Stimulated activated CD4-positive, alpha-beta T cell treated with anti-CD3 and anti-CD28 coated beads, Interleukin-1b, Interleukin-23, amount 100 ng/mL, for 24 hours (primary cell): Measurements from ENCODE around the gene PFN3.
"Not testable (repeated sequence)": the region's sequence is repeated elsewhere in the genome, so short reads cannot be mapped to it uniquely, and the experiment has no call there.

Source experiments
- DNase-seq, 4 experiments: peaks; one replicate each; pipeline ENCODE4 v3.0.0-alpha.2; 2020; ENCODE audit warnings: low read depth in 4 of 4, low spot score in 1 of 4

PFN3 gene

DNA sequence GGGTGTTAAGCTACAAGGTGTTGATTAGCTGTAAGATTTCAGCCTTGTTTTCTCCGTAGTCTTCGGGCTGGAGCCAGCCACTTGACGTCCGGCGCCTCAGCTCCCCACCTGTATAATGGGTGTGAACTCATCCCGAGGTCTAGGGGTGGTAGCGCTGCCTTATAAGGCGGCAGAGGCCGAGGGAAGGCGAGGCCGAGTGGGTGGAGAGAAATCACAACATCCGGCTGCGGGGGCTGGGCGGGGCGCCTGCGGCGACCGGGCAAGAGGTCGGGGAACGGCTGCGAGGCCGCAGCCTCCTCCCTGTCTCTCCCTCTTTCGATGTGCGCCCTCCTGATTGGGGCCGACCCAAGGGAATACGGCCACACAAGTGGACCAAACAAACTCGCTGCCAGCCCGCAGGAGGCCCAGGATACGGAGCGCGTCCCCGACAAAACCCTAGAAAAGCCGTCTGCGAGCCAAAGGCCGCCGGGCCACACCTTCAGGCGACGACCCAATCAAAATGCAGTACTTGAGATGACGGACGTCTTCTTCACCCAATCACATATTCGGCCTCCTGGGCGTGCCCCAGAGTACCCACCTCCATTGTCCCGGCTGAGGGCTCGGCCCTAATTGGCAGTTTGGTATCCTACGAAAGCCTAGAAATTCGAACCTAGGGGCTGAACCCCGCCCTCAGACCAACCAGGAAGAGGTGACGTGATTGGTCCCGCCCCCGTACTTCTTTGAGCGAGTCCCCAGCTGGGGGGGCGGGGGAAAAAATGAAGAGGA, 25.5 kb upstream of the PFN3 start:
- peak; percentile 94 to 100 (median 99) for DNase-seq

DNA sequence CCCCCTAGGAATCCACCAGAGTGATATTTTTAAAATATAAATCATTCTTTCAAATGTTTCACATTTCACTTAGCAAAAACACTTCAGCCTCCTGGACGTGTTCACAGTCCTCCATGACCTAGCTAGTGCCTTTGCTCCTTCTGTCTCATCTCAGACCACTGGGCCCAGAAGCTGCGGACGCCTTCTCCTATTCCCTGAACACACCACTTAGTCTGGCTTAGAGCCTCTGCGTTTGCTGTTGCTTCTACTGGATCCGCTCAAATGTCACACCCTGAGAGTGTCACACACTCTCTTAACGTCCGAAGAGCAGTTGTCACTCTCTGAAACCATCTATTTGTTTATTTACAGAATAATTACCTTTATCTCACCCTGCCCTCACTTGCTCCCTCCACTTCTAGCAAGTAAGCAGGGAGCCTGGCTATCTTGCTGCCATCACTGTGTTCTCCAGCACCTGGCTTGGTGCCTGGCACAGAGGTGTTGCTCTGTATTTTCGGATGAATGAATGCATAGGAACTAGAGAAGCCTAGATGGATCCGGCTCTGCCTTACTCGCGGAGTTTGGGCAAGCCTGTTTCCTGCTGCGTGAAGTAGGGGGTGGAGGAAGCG, 24.8 kb upstream of the PFN3 start:
- DNase-seq = no peak

DNA sequence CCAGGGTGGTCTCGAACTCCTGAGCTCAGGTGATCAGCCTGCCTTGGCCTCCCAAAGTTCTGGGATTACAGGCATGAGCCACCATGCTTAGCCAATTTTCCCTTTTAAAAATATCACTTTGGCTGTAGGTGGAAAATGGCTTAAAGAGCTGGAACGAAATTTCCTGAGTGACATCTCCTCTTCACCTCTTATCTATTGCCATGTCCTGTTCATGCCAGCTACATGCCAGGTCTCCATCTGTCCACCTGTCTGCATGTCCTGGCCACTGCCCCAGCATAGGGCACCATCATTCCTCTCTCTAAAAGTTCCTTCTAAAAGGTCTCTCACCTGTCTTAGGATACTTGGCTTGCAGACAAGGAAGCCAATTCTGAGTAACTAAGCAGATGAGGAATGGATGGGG, 23.2 kb upstream of the PFN3 start:
- no peak for DNase-seq

DNA sequence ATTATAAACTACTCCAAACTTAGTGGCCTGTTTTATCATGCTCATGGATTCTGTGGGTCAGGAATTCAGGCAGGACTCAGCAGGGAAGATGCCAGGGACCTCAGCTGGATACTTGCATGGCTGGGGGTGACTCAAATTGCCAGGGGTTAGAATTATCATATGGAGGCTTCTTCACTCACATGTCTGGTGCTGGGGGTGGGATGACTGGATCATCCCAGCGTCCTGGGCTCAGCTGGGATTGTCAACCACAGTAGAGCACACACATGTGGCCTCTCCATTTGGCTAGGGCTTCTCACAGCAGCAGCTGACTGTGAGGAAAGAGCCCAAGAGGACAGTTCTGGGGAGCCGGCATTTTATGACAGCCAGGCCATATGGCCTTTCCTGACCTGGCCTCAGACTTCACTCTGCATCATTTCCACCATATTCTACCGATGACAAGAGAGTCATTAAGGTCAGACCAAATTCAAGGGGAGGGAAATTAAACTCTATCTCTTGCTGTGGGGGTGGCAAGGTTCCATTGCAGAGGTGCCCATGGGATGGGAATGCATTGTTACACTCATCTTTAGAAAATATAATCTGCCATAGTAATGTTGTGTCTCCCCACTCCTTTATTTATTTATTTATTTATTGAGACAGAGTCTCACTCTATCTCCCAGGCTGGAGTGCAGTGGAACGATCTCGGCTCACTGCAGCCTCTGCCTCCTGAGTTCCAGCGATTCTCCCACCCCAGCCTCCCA, 20.8 kb upstream of the PFN3 start:
- no peak for DNase-seq

DNA sequence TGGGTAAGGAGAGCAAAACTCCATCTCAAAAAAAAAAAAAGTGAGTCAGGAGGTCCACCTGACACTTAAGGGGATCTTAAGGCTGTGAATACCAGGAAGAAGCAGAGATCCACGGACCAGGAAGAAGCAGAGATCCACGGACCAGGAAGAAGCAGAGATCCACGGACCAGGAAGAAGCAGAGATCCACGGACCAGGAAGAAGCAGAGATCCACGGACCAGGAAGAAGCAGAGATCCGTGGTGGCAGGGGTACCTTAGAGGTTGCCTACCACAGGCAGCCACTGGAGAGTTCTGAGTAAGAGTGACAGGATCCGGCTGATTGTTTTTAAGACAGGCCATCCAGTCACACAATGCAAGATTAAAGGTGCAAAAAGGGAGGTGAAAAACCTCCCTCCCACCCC, 20.0 kb upstream of the PFN3 start:
- DNase-seq = not testable (repeated sequence)

DNA sequence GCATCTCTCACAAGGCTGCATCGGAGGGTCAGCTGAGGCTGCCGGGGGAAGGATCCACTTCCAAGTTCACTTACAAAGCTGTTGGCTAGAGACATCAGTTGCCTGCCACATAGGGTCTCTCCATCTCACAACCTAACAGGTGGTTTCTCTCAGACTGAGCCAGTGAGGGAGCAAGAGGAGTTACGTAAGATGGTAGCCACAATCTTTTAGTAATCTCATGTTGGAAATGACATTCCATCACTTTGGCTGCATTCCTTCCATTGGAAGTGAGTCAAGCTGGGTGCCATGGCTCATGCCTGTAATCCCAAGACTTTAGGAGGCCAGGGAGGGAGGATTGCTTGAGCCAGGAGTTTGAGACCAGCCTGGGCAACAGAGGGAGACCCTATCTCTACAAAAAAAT, 18.6 kb upstream of the PFN3 start:
- DNase-seq = no peak

DNA sequence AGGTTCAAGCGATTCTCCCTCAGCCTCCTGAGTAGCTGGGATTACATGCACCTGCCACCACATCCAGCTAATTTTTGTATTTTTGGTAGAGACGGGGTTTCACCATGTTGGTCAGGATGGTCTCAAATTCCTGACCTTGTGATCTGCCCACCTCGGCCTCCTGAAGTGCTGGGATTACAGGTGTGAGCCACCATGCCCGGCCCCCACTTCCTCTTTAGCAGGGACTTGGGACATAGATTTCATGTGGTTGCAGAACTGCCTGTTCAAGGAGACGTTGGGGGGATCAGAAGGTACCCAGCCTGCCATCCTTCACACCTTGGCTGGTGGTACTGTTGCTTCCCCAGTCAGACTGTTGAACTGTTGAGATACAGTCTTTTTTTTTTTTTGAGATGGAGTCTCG, 16.6 kb upstream of the PFN3 start:
- not testable (repeated sequence) for DNase-seq

DNA sequence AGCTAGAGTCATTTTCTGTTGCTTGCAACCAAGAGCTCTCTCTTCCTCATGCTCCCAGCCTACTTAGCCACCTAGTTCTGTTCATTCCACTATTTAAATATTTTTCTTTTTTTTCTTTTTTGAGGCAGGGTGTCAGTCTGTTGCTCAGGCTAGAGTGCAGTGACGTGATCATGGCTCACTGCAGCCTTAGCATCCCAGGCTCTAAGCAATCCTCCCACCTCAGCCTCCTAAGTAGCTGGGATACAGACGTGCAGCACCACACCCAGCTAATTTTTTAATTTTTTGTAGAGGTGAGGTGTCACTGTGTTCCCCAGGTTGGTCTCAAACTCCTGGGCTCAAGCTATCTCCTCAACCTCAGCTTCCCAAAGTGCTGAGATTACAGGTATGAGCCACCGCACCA, 14.0 kb upstream of the PFN3 start:
- no peak for DNase-seq

DNA sequence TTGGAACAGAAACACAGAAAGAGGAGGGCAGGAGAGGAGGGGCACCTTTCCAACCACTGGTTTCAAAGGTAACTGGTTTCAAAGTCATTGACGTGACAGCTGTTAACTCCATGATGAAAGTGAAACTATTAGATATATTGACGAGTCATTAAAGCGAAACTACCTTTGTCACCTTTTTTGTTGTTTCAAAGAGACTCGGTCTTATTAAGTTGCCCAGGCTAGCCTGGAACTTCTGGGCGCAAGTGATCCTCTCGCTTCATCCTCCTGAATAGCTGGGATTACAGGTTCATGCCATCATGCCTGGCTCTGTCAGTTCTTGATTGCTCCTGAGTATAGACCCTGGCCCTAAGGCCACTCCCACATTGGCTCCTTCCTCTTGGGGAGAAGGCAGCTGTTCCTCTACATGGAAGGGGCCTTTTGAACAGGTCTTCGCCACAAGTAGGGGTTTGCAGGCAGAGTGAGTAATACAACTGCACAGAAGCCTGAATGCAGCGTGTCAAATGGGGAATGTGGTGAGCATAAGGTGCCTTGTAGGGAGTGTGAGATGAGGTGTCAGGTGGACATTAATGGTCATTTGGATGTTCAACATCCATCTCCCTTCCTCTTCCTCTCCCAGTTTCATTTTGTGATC, 12.3 kb upstream of the PFN3 start:
- DNase-seq = no peak

DNA sequence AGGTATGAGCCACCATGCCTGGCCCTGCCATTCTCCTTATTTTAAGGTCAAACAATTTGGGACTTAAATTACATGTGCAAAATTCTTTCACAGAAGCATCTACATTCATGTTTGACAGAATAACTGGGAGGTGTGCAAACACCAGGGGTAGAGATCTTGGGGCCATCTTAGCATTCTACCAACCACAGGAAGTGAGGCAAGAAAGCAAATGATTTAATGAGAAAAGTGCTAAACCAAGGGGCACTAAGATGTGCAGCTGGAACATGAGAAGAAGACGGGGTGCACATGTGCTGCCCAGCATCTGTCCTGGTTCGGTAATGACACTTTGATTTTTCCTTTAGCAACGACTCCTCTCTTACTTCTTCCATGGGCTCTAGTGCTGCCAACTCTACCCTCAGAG, 10.1 kb upstream of the PFN3 start:
- no peak for DNase-seq

DNA sequence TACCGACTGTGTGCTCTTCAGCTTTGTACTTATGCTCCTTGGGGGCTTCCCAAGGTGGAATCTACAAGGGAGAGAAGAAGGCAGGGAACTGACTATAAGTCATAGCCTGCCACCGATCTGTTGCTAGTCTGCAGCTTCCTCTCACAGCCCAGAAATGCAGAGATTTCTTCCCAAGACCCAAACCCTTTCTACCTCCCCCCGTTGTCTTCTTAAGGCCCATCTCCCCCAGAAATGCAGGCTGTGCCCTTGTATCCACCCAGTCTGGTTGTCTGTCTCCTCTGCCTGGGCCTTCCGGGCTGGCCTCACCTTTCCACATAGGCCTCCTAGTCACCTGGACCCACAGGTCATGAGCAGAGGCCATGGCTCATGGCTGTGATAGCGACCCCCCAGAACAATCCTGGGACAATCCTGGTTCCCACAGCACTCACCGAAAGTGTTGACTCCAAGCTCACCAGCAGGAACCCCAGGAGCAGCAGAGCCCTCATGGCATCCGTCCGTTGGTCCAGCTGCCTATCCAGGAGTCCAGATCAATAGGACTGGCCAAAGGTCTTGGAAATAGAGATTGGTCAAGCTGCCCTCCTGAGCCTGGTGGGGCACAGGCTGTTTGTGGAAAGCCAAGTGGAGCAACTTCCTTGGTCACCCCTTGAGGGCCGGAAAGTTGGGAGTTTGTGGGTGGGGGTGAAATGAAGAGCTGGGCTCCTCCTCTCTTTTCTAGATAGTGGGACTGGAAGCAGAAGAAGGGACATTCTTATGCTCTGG, 8.8 kb upstream of the PFN3 start, which contains the start of gene F12:
Gene F12, minus strand, starts transcription at position 522 of the 759 bp plus-strand sequence. Its CDS starts 37 bp downstream, at position 485.
- no peak for DNase-seq

DNA sequence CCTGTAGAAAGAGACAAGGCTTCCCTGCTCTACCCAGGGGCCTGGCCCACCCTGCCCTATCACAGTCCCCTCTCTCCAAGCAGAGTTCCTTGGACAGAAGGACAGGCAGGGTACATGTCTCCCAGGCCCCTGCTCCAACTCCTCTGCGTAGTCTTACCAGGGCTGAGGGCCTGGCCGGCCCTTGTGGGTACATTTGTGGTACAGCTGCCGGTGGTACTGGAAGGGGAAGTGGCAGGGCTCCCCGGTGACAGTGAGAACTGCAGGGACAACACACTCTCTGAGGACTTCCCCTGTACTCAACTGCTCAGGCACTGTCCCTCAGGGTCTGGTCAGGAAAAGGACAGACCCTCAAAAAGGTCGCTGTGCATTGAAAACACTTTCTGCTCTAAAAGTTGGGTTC, 5.3 kb upstream of the PFN3 start:
- no peak for DNase-seq

DNA sequence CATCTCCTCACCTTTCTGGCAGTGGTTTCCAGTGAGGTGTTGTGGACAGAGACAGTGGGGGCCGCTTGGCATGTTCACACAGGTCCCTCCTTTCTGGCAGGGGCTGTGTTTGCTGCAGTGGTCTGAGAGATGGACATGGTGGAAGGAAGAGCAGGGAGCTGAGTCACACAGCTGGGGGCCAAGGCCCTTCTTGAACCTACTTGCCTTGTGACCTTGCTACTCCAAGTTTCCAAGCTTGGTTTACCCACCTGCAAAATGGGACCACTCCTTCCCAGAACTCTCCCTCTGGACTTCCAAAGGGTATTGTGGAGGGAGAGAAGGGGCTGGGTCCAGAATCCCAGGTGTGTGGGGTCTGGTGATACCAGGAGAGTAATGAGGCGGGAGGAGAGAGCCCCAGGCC, 4.9 kb upstream of the PFN3 start:
- no peak for DNase-seq

DNA sequence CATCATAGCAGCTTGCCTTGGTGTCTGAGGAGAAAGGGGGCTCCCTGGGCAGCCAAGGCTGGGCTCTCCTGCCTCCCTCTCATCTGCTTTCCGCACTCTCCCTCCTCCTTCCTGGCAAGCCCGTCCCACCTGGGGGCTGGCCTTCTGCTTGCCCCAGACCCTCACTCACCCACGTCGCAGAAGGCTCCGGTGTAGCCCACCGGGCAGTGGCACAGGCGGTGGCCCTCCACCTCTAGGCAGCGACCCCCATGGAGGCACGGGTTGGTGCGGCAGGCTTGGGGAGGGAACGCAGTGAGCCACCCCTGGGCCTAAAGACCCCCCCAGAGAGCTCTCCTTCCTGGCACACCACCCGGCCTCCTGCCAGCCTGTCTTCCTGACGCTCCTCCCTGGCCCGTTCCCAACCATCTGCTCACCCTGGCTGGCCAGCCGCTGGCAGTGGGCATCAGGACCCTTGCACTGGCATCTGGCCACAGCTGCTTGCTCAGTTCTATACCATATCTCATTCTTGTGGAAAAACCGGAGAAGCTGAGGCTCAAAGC, 4.2 kb upstream of the PFN3 start:
- DNase-seq = no peak

DNA sequence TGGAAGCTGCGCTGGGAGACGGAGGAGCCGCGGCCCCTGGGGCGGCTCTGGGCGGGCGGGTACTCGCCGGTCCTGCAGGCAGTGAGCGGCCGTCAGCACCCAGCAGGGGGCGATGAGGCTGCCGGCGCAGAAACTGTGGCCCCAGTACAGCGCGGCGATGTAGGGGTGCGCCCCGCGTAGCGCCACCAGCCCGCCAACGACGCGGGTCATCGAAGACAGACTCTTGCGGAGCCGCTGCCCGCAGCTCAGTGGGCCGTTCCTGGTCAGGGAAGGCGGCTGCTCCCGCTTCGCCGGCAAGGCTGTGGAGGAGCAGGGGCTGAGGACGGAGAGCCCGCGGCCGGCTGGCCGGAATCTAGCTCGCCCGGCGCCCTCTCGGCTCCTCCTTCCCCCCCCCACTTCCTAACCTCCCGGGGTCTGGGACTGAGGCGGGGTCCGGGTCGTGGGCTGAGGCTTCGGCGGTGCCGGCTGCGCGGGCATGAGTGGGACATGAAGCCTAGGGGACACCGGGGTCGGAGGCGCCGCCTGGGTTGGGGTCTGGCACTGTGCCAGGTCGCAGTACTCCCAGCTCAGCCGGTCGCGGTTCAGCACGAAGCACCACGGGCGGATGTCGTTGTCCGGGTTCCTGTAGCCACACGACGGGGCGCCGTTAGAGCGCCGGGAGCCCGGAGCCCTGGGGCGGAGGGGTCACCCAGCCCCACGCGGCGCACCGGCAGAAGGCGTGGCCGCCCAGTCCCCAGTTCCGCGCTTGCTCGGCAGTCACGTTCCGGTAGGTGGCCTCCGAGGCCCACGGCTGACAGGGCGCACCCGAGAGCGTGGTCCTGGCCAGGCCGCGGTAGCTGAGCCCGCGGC, 3.6 kb upstream of the PFN3 start:
- DNase-seq = peak in 3 of 4 experiments; percentile 67 to 83 (median 72)

DNA sequence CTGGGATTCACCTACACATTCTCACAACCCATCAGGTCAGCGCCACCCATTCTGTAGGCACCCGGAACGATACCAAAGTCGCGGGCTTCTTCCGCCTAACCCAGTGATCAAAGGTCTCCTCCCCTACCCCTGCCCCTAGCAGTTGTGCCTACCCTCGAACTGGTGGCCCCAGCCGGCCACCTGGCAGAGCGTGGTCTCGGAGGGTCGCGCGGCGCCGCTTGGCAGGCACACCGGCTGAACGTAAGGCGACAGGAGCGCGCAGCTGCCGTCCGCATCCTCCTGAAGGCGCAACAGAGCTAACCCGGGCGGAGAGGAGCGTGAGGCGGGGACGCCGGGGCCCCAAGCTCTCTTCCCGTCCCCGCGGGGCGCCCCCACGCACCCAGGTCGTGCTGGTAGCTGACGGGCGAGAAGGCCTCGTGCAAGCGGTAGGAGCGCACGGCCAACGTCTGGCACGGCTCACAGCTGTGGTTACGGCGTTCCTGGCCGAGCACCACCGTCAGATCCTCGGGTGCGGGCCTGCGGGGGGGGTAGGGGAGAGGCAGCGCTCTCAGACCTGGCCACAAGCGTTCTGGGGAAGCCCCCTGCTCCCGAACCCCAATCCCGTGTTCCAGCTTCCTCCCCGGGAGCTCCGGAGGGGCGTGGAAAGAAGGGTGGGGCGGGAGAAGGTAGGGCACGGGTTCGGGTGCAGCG, 2.8 kb upstream of the PFN3 start:
- no peak for DNase-seq

DNA sequence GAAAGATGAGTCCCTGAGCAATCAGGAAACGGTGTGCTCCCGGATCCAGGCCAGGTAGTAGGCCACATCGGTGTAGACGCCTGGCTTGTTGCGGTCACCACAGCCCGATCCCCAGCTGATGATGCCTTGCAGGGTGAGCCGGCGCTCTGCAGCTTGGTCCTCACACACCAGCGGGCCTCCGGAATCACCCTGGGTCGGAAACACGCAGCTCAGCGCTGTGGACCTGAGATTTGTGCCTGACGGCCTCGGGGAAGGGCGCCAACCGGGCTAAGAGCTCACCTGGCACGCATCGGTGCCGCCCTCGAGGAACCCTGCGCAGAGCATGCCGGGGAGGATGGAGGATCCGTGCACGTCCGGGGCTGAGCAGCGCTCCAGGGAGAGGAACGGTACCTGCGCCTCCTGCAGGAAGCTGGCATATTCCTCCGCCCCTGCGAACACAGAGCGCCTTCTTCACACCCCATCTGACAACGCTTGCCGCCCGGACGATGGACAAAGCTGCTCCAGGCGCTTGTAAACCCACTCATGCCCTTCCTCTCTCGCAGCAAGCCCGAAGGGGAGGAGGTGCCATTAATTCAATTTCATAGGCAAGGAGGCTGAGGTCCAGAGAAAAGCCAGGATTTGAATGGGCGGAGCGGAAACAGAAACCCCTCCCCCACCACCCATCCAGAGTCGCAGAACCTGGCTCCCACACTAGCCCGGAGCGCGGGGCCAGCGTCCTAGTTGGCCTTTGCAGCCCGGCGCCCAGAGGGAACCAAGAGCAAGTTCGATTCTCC, 2.0 kb upstream of the PFN3 start:
- peak in 2 of 4 experiments; percentile 55 to 67 for DNase-seq

DNA sequence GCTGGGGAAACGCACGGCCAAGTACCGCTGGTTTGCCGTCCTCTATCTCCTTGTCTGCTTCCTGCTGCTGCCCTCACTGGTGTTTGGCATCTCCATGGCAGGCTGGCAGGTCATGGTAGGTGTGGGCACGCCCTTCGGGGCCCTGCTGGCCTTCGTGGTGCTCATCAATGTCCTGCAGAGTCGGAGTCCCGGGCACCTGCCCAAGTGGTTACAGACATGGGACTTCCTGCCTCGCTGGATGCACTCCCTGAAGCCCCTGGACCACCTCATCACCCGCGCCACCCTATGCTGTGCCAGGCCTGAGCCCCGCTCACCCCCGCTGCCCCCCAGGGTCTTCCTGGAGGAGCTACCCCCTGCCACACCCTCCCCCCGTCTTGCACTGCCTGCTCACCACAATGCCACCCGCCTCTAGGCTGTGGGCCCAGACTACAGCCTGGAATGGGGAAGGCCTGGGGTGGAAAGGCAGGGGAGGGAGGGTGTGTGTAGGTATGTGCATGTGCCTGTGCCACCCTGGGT, 2.5 kb downstream of the PFN3 start:
- no peak for DNase-seq
